Heart left ventricle (tissue), 16 donors: ENCODE data around the gene HLF. TPM values are rescaled to one million over a fixed set of nuclear protein-coding genes. Genes with fewer than 3 reads are reported as not detected.

Source experiments
- ATAC-seq, 4 donors: fragments of 200-7000 bp; cut with Tn5 transposase; one replicate each; pipeline ENCODE4 v1.9.1; 2020 to 2022; ENCODE audit warnings: moderate library complexity in 4 of 4, mild to moderate bottlenecking in 3 of 4, moderate number of reproducible peaks in 1 of 4
- DNase-seq, 5 donors: peaks; one replicate each; pipeline ENCODE4 v3.0.0-alpha.2; 2020
- H3K27ac ChIP-seq, 12 donors: fragments of 200-600 bp; sonication (generic) in 4 of 12; one replicate each; pipeline versions ENCODE4 v1.5.0 to v1.8.0; 2016 to 2022; ENCODE audit warnings: mild to moderate bottlenecking in 2 of 12
- H3K27me3 ChIP-seq, 9 donors: fragments of 200-600 bp; sonication (generic) in 2 of 9; one replicate each; pipeline versions ENCODE4 v1.5.1 to v1.8.0; 2016 to 2022; ENCODE audit warnings: mild to moderate bottlenecking in 3 of 9
- H3K36me3 ChIP-seq, 9 donors: fragments of 200-600 bp; sonication (generic) in 2 of 9; one replicate each; pipeline versions ENCODE4 v1.5.0 to v1.8.0; 2018 to 2022; ENCODE audit warnings: mild to moderate bottlenecking in 2 of 9
- H3K4me1 ChIP-seq, 12 donors: fragments of 200-600 bp; sonication (generic) in 4 of 12; one replicate each; pipeline versions ENCODE4 v1.5.0 to v1.8.0; 2016 to 2022; ENCODE audit warnings: mild to moderate bottlenecking in 3 of 12
- H3K4me3 ChIP-seq, 12 donors: fragments of 200-600 bp; sonication (generic) in 4 of 12; one replicate each; pipeline versions ENCODE4 v1.5.0 to v1.8.0; 2017 to 2022; ENCODE audit warnings: mild to moderate bottlenecking in 9 of 12, moderate library complexity in 4 of 12
- H3K9me3 ChIP-seq, 12 donors: fragments of 200-600 bp; sonication (generic) in 4 of 12; one replicate each; pipeline versions ENCODE4 v1.5.0 to v1.8.0; 2016 to 2022; ENCODE audit warnings: mild to moderate bottlenecking in 1 of 12
- POLR2A ChIP-seq, 2 donors: fragments of 450-650 bp; IDR thresholded peaks; one replicate each; pipeline ENCODE4 v1.6.1; 2017; ENCODE audit warnings: antibody characterized with exemption in 2 of 2, mild to moderate bottlenecking in 2 of 2, moderate library complexity in 2 of 2
- WGBS, 4 donors: extraction: QIAGEN DNeasy Blood & Tissue Kit in 2 of 4; methylation state at CpG; one replicate each; pipeline versions ENCODE4 v1.1.5 to v1.1.7; 2013 to 2018; 5-methylcytosine and 5-hydroxymethylcytosine counted together
- intact Hi-C, 10 donors: fragments of 100-400 bp; cut with DNase I; formaldehyde crosslinking; loops; one replicate each; pipeline versions ENCODE4 v1.11.1 to v1.14.2; 2022
- polyA plus RNA-seq, 2 donors: library from polyadenylated mRNA; stranded (reverse); fragments of 200-250 nt; gene quantifications; one replicate each; pipeline ENCODE4 v1.2.3, GENCODE V29; 2013
- total RNA-seq, 9 donors: library from RNA; depleted of rRNA in 2 of 9; stranded (reverse); fragments of >200 nt in 2 of 9; fragmentation: NEBNext Ultra II Directional in 3 of 9; extraction: Animal tissue kit (Norgen Biotek cat#: 25700) in 3 of 9; gene quantifications; one replicate each; pipeline versions ENCODE4 v1.1.0 to v1.2.4, GENCODE V29; 2016 to 2023
- TF ChIP-seq, protein P1 (sequence below), 12 donors: fragments of 200-600 bp; sonication (generic) in 4 of 12; IDR thresholded peaks; one replicate each; pipeline versions ENCODE4 v1.5.0 to v1.8.0; 2018 to 2022; ENCODE audit warnings: antibody characterized with exemption in 12 of 12, mild to moderate bottlenecking in 5 of 12
- donor health status: ischemic (EF 13 %, LVEDD 7.1; RV severe dilation, severe dysfunction).
- donor health status: healthy with polysubstance abuse.
- donor health status: DM: no; HTN: yes; CAD: no.
- donor health status: DM: no; HTN: no; CAD: no.
- donor health status: ischemic (EF 25% LVEDD 6.9; RV normal size, moderate dysfunction).
- donor health status: ischemic (EF 25% LVEDD 5.7; RV mildly dilated, moderate dysfunction).
- donor health status: healthy.
- donor health status: DM: yes; HTN: yes; CAD: no.
- donor health status: ischemic (EF 35%, LVEDD 5.7; RV mildly dilated, moderate dysfunction).
- donor health status: nonischemic (EF 11% LVEDD 7.7; RV severe dilation, severe dysfunction).
- donor health status: DM: yes; HTN: yes; CAD: no.
- donor health status: PGD.
- donor health status: ischemic (EF 29% LVEDD 5.4; RV normal size, mild dysfunction).
- donor health status: nonischemic (EF 23%, LVEDD 6.1; RV moderate dilation, normal function).

The HLF gene
- total and polyA plus RNA-seq, 11 donors, result 5.3 to 46.3 (median 23.8) TPM

DNA sequence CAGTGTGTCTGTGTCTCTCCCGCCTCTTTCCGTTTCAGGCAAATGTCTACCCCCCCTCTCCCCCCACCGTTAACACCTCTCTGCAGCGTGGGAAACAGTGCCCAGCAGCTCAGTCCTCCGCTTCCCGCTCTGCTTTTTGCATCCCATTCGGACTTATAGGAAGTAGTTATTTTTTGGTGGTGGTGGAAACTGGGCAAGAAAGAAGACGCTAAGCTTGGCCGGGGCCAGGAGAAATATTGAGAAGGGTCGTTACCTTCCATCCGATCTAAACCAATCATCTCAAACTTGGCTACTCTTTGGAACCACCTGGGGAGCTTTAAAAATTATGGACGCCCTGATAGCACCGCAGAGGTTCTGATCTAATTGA, 499 bp upstream of the HLF start:
- H3K27ac ChIP-seq, result peak overlapping the region in 1 of 12 donors; percentile 25
- H3K27me3 ChIP-seq, result peaks cover 0 to 58% (median 0%) of the 10 kb centered on the region in 9 donors
- peak in 1 of 5 donors; percentile 25 for DNase-seq
- H3K4me3 ChIP-seq, result peak overlapping the region; percentile 0 to 89 (median 68)
- 3 to 4% (median 3%) methylated on average over 13 of the region's 13 CpGs for WGBS, 4 donors
- H3K9me3 ChIP-seq, result peaks cover 0 to 4% (median 0%) of the 10 kb centered on the region in 12 donors
- peaks cover 0 to 9% (median 0%) of the 10 kb centered on the region in 9 donors for H3K36me3 ChIP-seq
- intact Hi-C loops, result loop anchor here in 7 of 10 donors (1.0 to 10.0 kb wide), 7 partner anchors 25 to 269 kb away; no protein-coding TSS in a partner anchor
- peak in 2 of 4 donors; percentile 8 to 13 for ATAC-seq
- TF ChIP-seq, protein P1, sequence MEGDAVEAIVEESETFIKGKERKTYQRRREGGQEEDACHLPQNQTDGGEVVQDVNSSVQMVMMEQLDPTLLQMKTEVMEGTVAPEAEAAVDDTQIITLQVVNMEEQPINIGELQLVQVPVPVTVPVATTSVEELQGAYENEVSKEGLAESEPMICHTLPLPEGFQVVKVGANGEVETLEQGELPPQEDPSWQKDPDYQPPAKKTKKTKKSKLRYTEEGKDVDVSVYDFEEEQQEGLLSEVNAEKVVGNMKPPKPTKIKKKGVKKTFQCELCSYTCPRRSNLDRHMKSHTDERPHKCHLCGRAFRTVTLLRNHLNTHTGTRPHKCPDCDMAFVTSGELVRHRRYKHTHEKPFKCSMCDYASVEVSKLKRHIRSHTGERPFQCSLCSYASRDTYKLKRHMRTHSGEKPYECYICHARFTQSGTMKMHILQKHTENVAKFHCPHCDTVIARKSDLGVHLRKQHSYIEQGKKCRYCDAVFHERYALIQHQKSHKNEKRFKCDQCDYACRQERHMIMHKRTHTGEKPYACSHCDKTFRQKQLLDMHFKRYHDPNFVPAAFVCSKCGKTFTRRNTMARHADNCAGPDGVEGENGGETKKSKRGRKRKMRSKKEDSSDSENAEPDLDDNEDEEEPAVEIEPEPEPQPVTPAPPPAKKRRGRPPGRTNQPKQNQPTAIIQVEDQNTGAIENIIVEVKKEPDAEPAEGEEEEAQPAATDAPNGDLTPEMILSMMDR (IDR thresholded peaks at IDR 0.05), result no peak
- no peak for TF ChIP-seq POLR2A (IDR thresholded peaks at IDR 0.05)
- H3K4me1 ChIP-seq, result peaks cover 0 to 51% (median 31%) of the 10 kb centered on the region in 12 donors

DNA sequence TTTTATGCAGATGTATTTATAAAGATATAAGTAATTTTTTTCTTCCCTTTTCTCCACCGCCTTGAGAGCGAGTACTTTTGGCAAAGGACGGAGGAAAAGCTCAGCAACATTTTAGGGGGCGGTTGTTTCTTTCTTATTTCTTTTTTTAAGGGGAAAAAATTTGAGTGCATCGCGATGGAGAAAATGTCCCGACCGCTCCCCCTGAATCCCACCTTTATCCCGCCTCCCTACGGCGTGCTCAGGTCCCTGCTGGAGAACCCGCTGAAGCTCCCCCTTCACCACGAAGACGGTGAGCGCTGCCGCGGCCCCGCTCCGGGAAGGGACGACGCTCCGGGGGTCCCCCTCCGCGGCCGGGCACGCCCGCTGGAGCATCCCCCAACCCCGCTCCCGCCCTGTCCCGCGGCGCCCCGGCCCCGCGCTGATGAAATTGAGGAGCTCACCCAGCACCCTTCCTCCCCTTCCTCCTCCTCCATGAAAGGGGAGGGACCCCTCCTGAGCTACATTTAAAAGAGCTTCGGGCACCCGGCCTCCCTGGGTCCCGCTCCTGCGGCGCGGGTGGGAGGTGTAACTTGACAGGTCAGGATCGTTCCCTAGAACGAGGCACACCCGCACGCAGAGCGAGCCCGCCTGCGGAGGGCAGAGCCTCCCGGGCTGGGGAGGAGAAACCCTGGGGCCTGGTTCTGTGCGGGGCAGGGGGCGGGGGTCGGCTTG, 706 bp downstream of the HLF start:
- peaks cover 0 to 4% (median 0%) of the 10 kb centered on the region in 12 donors for H3K9me3 ChIP-seq
- peak overlapping the region; percentile 36 to 94 (median 82) for H3K27ac ChIP-seq
- DNase-seq (peak in 2 of 5 donors; percentile 19 to 48), ATAC-seq (peak in 3 of 4 donors; percentile 33 to 52 (median 41))
- H3K36me3 ChIP-seq, result peaks cover 0 to 15% (median 0%) of the 10 kb centered on the region in 9 donors
- 1 to 2% (median 1%) methylated on average over 24 to 52 of the region's 52 CpGs for WGBS, 4 donors
- TF ChIP-seq, protein P1 (IDR thresholded peaks at IDR 0.05), result no peak
- TF ChIP-seq POLR2A (IDR thresholded peaks at IDR 0.05), result no peak
- H3K27me3 ChIP-seq, result peaks cover 0 to 60% (median 0%) of the 10 kb centered on the region in 9 donors
- peaks cover 0 to 52% (median 35%) of the 10 kb centered on the region in 12 donors for H3K4me1 ChIP-seq
- intact Hi-C loops, result loop anchor here in 8 of 10 donors (1.0 to 10.0 kb wide), 8 partner anchors 19 to 271 kb away; no protein-coding TSS in a partner anchor
- H3K4me3 ChIP-seq, result peak overlapping the region; percentile 50 to 89 (median 68)

DNA sequence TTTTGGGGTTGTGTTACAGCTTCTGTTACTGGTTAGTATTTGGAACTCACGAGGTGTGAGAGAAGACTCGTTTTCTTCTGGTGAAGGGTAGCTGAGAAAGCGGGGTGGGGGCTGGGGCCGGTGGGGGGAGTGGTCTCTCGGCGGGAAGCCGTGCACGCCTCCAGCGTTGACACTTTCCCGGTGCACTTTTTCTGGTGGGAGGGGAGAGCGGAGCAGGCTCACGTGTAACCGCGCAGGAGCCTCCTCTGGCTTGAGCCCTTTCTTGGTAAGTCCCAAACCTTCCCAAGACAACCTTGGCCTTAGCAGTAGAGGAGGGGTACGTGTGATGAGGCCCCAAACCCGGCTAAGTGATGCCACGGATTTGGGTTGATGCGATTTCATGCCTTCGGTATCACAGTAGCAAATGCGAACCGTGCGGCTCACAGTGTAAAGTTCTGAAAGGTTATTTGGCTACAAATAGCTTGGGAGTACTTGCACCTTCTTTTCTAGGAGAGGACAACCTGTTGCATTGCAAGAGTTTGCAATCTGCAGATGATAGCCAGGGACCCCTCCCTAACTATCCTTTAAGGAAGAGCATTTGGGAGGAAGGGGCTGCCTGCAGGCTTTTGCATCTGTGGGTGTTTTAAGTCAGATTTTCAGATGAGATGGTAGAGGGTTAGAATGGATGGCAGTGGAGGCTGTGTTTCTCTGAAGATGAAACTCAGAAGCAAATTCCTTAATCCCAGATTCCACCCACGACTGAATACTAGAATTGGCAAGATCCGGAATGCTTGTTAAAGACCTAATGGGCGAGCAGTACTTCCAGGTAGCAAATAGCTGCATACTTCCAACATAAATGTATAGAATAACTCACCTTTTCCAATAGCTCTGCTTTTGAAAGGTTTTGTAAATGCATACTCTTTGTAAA, 1.5 kb downstream of the HLF start:
- Histone ChIP-seq H3K4me3 (peak overlapping the region; percentile 50 to 89 (median 68)), H3K4me1 (peaks cover 0 to 52% (median 35%) of the 10 kb centered on the region in 12 donors), H3K27ac (peak overlapping the region; percentile 36 to 94 (median 82)), H3K27me3 (peaks cover 0 to 60% (median 0%) of the 10 kb centered on the region in 9 donors), H3K9me3 (peaks cover 0 to 3% (median 0%) of the 10 kb centered on the region in 12 donors), H3K36me3 (peaks cover 0 to 15% (median 0%) of the 10 kb centered on the region in 9 donors)
- DNase-seq (peak in 3 of 5 donors; percentile 32 to 50 (median 48)), ATAC-seq (peak; percentile 26 to 43 (median 30))
- WGBS, 4 donors, result 9 to 17% (median 11%) methylated on average over 18 to 25 of the region's 25 CpGs
- intact Hi-C loops, result loop anchor here in 4 of 10 donors (1.0 to 10.0 kb wide), 5 partner anchors 18 to 272 kb away; no protein-coding TSS in a partner anchor
- TF ChIP-seq, protein P1 (IDR thresholded peaks at IDR 0.05), result no peak
- no peak for TF ChIP-seq POLR2A (IDR thresholded peaks at IDR 0.05)
